ENCODE data around the gene COX17.

Gene COX17

GRCh38 chr3:119642746-119643473 is 34.3 kb downstream of the COX17 start:
- WGBS = 89% methylated on average over 5 of the region's 5 CpGs
- Histone ChIP-seq H3K36me3 (ENCODE audit: insufficient read depth, low read length) (no peaks in the 10 kb centered on the region), H3K4me3 (ENCODE audit: low read length) (no peak overlapping the region), H3K27me3 (ENCODE audit: insufficient read depth, low read length) (no peaks in the 10 kb centered on the region), H3K9ac (ENCODE audit: low read depth, low read length) (no peak overlapping the region), H3K4me1 (ENCODE audit: insufficient read depth, low read length) (peaks cover 8% of the 10 kb centered on the region; the same call in 1 of the 2 replicates), H3K9me3 (ENCODE audit: insufficient read depth, low read depth, low read length) (no peaks in the 10 kb centered on the region), H3K27ac (ENCODE audit: low read depth, low read length) (no peak overlapping the region)

- WGBS = 100% methylated on average over 2 of the region's 2 CpGs
- Histone ChIP-seq H3K27ac (ENCODE audit: low read depth, low read length) (no peak overlapping the region), H3K4me3 (ENCODE audit: low read length) (no peak overlapping the region), H3K4me1 (ENCODE audit: insufficient read depth, low read length) (no peaks in the 10 kb centered on the region), H3K9ac (ENCODE audit: low read depth, low read length) (no peak overlapping the region), H3K9me3 (ENCODE audit: insufficient read depth, low read depth, low read length) (no peaks in the 10 kb centered on the region), H3K36me3 (ENCODE audit: insufficient read depth, low read length) (no peaks in the 10 kb centered on the region), H3K27me3 (ENCODE audit: insufficient read depth, low read length) (no peaks in the 10 kb centered on the region)
Observed at GRCh38 chr3:119641416-119641815, 35.8 kb downstream of the COX17 start.

- WGBS = 100% methylated on average over 2 of the region's 2 CpGs
- H3K36me3 ChIP-seq (ENCODE audit: insufficient read depth, low read length) = no peaks in the 10 kb centered on the region
- no peaks in the 10 kb centered on the region for H3K27me3 ChIP-seq (ENCODE audit: insufficient read depth, low read length)
- no peak overlapping the region for H3K4me3 ChIP-seq (ENCODE audit: low read length)
- H3K4me1 ChIP-seq (ENCODE audit: insufficient read depth, low read length) = no peaks in the 10 kb centered on the region
- H3K9me3 ChIP-seq (ENCODE audit: insufficient read depth, low read depth, low read length) = no peaks in the 10 kb centered on the region
- no peak overlapping the region for H3K27ac ChIP-seq (ENCODE audit: low read depth, low read length)
- no peak overlapping the region for H3K9ac ChIP-seq (ENCODE audit: low read depth, low read length)
Observed at GRCh38 chr3:119639494-119640350, 37.5 kb downstream of the COX17 start.

- Histone ChIP-seq H3K4me1 (ENCODE audit: insufficient read depth, low read length) (no peaks in the 10 kb centered on the region), H3K4me3 (ENCODE audit: low read length) (no peak overlapping the region)
Observed at GRCh38 chr3:119637679-119638477, 39.3 kb downstream of the COX17 start.

GRCh38 chr3:119636891-119637611 is 40.2 kb downstream of the COX17 start:
- no peaks in the 10 kb centered on the region for H3K9me3 ChIP-seq (ENCODE audit: insufficient read depth, low read depth, low read length)
- no peak overlapping the region for H3K9ac ChIP-seq (ENCODE audit: low read depth, low read length)
- H3K36me3 ChIP-seq (ENCODE audit: insufficient read depth, low read length) = no peaks in the 10 kb centered on the region
- 93% methylated on average over 3 of the region's 4 CpGs for WGBS
- H3K27me3 ChIP-seq (ENCODE audit: insufficient read depth, low read length) = no peaks in the 10 kb centered on the region
- no peak overlapping the region for H3K27ac ChIP-seq (ENCODE audit: low read depth, low read length)
- no peak overlapping the region for H3K4me3 ChIP-seq (ENCODE audit: low read length)
- H3K4me1 ChIP-seq (ENCODE audit: insufficient read depth, low read length) = no peaks in the 10 kb centered on the region

More at GRCh38 chr3:119637679-119638477, 39.3 kb downstream of the COX17 start:
- H3K36me3 ChIP-seq (ENCODE audit: insufficient read depth, low read length) = no peaks in the 10 kb centered on the region
- 97% methylated on average over 3 of the region's 3 CpGs for WGBS
- no peak overlapping the region for H3K9ac ChIP-seq (ENCODE audit: low read depth, low read length)
- H3K27ac ChIP-seq (ENCODE audit: low read depth, low read length) = no peak overlapping the region
- no peaks in the 10 kb centered on the region for H3K9me3 ChIP-seq (ENCODE audit: insufficient read depth, low read depth, low read length)
- no peaks in the 10 kb centered on the region for H3K27me3 ChIP-seq (ENCODE audit: insufficient read depth, low read length)

GRCh38 chr3:119636249-119636648 is 41.0 kb downstream of the COX17 start:
- Histone ChIP-seq H3K36me3 (ENCODE audit: insufficient read depth, low read length) (no peaks in the 10 kb centered on the region), H3K9ac (ENCODE audit: low read depth, low read length) (no peak overlapping the region), H3K4me1 (ENCODE audit: insufficient read depth, low read length) (no peaks in the 10 kb centered on the region), H3K27ac (ENCODE audit: low read depth, low read length) (no peak overlapping the region), H3K27me3 (ENCODE audit: insufficient read depth, low read length) (no peaks in the 10 kb centered on the region), H3K9me3 (ENCODE audit: insufficient read depth, low read depth, low read length) (no peaks in the 10 kb centered on the region), H3K4me3 (ENCODE audit: low read length) (no peak overlapping the region)
- 100% methylated on average over 1 of the region's 1 CpG for WGBS

GRCh38 chr3:119635719-119636118 is 41.5 kb downstream of the COX17 start:
- Histone ChIP-seq H3K4me3 (ENCODE audit: low read length) (no peak overlapping the region), H3K36me3 (ENCODE audit: insufficient read depth, low read length) (no peaks in the 10 kb centered on the region), H3K27me3 (ENCODE audit: insufficient read depth, low read length) (no peaks in the 10 kb centered on the region), H3K27ac (ENCODE audit: low read depth, low read length) (no peak overlapping the region), H3K9ac (ENCODE audit: low read depth, low read length) (no peak overlapping the region), H3K9me3 (ENCODE audit: insufficient read depth, low read depth, low read length) (no peaks in the 10 kb centered on the region), H3K4me1 (ENCODE audit: insufficient read depth, low read length) (no peaks in the 10 kb centered on the region)
- WGBS = 95% methylated on average over 10 of the region's 10 CpGs

GRCh38 chr3:119632829-119633228 is 44.4 kb downstream of the COX17 start:
- Histone ChIP-seq H3K4me1 (ENCODE audit: insufficient read depth, low read length) (no peaks in the 10 kb centered on the region), H3K4me3 (ENCODE audit: low read length) (no peak overlapping the region), H3K9me3 (ENCODE audit: insufficient read depth, low read depth, low read length) (no peaks in the 10 kb centered on the region), H3K27ac (ENCODE audit: low read depth, low read length) (no peak overlapping the region), H3K27me3 (ENCODE audit: insufficient read depth, low read length) (no peaks in the 10 kb centered on the region), H3K9ac (ENCODE audit: low read depth, low read length) (no peak overlapping the region), H3K36me3 (ENCODE audit: insufficient read depth, low read length) (no peaks in the 10 kb centered on the region)
- 69% methylated on average over 4 of the region's 4 CpGs for WGBS

GRCh38 chr3:119632216-119632615 is 45.0 kb downstream of the COX17 start:
- H3K27me3 ChIP-seq (ENCODE audit: insufficient read depth, low read length) = no peaks in the 10 kb centered on the region
- H3K36me3 ChIP-seq (ENCODE audit: insufficient read depth, low read length) = no peaks in the 10 kb centered on the region
- no peak overlapping the region for H3K9ac ChIP-seq (ENCODE audit: low read depth, low read length)
- 99% methylated on average over 4 of the region's 4 CpGs for WGBS
- no peak overlapping the region for H3K27ac ChIP-seq (ENCODE audit: low read depth, low read length)
- no peak overlapping the region for H3K4me3 ChIP-seq (ENCODE audit: low read length)
- no peaks in the 10 kb centered on the region for H3K4me1 ChIP-seq (ENCODE audit: insufficient read depth, low read length)
- no peaks in the 10 kb centered on the region for H3K9me3 ChIP-seq (ENCODE audit: insufficient read depth, low read depth, low read length)

- no peaks in the 10 kb centered on the region for H3K4me1 ChIP-seq (ENCODE audit: insufficient read depth, low read length)
- no peak overlapping the region for H3K4me3 ChIP-seq (ENCODE audit: low read length)
- no peaks in the 10 kb centered on the region for H3K9me3 ChIP-seq (ENCODE audit: insufficient read depth, low read depth, low read length)
- H3K36me3 ChIP-seq (ENCODE audit: insufficient read depth, low read length) = no peaks in the 10 kb centered on the region
- no peak overlapping the region for H3K27ac ChIP-seq (ENCODE audit: low read depth, low read length)
- 91% methylated on average over 3 of the region's 3 CpGs for WGBS
- no peak overlapping the region for H3K9ac ChIP-seq (ENCODE audit: low read depth, low read length)
- no peaks in the 10 kb centered on the region for H3K27me3 ChIP-seq (ENCODE audit: insufficient read depth, low read length)
Observed at GRCh38 chr3:119631516-119631915, 45.7 kb downstream of the COX17 start.

All from HUES64 (cell line).